ENCODE data around the gene COLEC12. TPM values are rescaled to one million over a fixed set of nuclear protein-coding genes. Genes with fewer than 3 reads are reported as not detected.
A peak's percentile ranks its signal among the peaks of the same experiment; 100 is the strongest.

Gene COLEC12
- total RNA-seq, 4 donors from 2014 or later, result 8.3 to 22.2 (median 21.4) TPM

DNA sequence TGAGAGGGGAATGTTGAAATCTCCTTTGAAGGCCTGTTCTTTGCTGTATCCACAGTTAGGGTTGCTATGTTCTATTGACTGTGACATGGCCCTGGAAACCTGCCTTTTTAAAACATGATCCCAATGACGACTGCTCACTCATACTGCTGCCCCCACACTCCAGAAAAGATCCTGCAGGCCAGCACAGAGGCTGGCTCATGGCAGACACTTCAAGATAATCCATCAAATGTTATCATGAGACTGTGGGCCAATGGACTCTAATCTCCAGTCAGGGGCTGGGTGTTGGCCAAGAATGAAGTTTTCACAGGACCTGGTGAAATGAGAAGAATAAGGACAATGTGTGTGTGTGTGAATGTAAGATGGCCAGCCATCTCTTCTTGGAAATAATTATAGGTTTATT lies 173.7 kb downstream of the COLEC12 start:
- no peaks in the 10 kb centered on the region for H3K9me3 ChIP-seq
- peaks cover 0 to 14% (median 0%) of the 10 kb centered on the region in 4 donors for H3K4me1 ChIP-seq
- no peaks in the 10 kb centered on the region for H3K27me3 ChIP-seq
- TF ChIP-seq, protein P1, sequence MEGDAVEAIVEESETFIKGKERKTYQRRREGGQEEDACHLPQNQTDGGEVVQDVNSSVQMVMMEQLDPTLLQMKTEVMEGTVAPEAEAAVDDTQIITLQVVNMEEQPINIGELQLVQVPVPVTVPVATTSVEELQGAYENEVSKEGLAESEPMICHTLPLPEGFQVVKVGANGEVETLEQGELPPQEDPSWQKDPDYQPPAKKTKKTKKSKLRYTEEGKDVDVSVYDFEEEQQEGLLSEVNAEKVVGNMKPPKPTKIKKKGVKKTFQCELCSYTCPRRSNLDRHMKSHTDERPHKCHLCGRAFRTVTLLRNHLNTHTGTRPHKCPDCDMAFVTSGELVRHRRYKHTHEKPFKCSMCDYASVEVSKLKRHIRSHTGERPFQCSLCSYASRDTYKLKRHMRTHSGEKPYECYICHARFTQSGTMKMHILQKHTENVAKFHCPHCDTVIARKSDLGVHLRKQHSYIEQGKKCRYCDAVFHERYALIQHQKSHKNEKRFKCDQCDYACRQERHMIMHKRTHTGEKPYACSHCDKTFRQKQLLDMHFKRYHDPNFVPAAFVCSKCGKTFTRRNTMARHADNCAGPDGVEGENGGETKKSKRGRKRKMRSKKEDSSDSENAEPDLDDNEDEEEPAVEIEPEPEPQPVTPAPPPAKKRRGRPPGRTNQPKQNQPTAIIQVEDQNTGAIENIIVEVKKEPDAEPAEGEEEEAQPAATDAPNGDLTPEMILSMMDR (IDR thresholded peaks at IDR 0.05), result no peak
- no peak for TF ChIP-seq POLR2A (IDR thresholded peaks at IDR 0.05)
- TF ChIP-seq EP300 (IDR thresholded peaks at IDR 0.05), result no peak
- no peak overlapping the region for H3K4me3 ChIP-seq
- H3K27ac ChIP-seq, result no peak overlapping the region
- DNase-seq (ENCODE audit: low spot score in 2 of 2), result no peak
- no peaks in the 10 kb centered on the region for H3K36me3 ChIP-seq
- WGBS, 2 donors, result 75 to 80% methylated on average over 1 of the region's 1 CpG

DNA sequence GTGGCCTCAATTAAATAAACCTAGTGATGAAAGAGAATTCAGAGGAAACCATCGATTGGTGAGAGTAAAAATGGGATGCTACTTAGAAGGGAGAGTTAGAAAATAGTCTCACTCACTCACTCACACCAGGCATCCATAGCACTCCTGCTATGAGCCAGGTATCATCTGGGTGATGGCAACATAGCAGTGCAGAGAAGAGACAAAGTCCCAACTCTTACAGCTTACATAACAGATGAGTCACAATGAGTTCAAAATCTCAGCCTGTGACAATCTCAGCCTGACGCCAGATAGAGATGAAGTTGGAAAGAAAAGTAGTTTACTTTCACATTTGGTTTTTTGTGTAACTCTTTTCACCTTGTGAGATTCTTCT lies 177.3 kb downstream of the COLEC12 start:
- DNase-seq (ENCODE audit: low spot score in 2 of 2), result no peak
- Histone ChIP-seq H3K27ac (no peak overlapping the region), H3K9me3 (no peaks in the 10 kb centered on the region), H3K4me1 (peaks cover 0 to 15% (median 0%) of the 10 kb centered on the region in 4 donors), H3K36me3 (no peaks in the 10 kb centered on the region), H3K4me3 (no peak overlapping the region), H3K27me3 (no peaks in the 10 kb centered on the region)
- WGBS, 2 donors, result 73 to 77% methylated on average over 2 of the region's 2 CpGs
- TF ChIP-seq, protein P1 (IDR thresholded peaks at IDR 0.05), result no peak
- TF ChIP-seq EP300 (IDR thresholded peaks at IDR 0.05), result peak in 1 of 2 donors; percentile 28

DNA sequence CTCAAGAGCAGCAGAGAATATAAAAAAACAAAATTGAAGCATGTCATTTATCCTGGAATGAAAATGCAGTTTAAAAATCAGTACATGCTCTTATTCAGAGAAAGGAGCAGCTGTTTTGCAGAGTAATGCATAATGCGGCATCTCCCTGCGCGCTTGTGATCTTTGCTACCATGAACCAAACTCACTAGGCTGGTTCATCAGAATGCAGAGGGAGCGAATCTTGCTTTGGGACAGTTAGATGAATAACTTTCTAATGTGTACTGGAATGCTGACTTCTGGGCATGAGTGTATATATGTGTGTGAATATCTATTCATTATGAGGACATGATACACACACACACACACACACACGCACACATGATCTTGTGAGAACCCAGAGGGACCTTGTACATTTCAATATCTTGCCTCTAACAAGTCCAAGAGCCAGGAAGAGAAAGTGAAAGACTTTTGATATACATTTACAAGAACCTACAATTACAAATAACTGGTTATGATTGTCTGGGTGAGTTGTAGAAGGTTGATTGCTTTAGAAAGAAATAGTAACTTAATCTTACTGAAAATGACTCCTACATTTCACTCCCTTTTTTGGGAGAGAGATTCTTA lies 178.5 kb downstream of the COLEC12 start:
- Histone ChIP-seq H3K27ac (no peak overlapping the region), H3K4me3 (no peak overlapping the region), H3K27me3 (no peaks in the 10 kb centered on the region), H3K9me3 (no peaks in the 10 kb centered on the region), H3K4me1 (peaks cover 0 to 15% (median 0%) of the 10 kb centered on the region in 4 donors), H3K36me3 (no peaks in the 10 kb centered on the region)
- no peak for TF ChIP-seq POLR2A (IDR thresholded peaks at IDR 0.05)
- TF ChIP-seq, protein P1 (IDR thresholded peaks at IDR 0.05), result no peak
- no peak for TF ChIP-seq EP300 (IDR thresholded peaks at IDR 0.05)
- DNase-seq (ENCODE audit: low spot score in 2 of 2), result no peak
- WGBS, 2 donors, result 84 to 87% methylated on average over 5 of the region's 5 CpGs

DNA sequence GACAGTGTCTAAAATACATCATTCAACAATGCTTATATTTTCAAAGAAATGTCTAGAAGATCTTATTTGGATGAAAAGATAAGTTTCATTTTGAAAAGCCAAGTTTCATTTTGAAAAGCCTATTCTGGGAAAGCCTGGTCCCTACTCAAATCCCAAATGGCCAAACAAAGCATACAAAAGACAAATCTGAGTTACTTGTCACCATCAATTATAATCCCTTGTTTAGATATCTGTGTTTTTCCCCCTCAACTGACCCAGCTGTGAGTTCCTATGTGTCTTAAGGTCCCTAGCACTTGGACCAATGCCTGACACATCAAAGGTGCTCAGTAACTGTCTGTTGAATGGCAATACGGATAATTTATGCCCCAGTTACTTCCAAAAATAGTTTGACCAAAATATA lies 180.3 kb downstream of the COLEC12 start:
- TF ChIP-seq EP300 (IDR thresholded peaks at IDR 0.05), result no peak
- TF ChIP-seq, protein P1 (IDR thresholded peaks at IDR 0.05), result no peak
- no peak for TF ChIP-seq POLR2A (IDR thresholded peaks at IDR 0.05)
- H3K4me3 ChIP-seq, result no peak overlapping the region
- no peaks in the 10 kb centered on the region for H3K36me3 ChIP-seq
- peaks cover 0 to 15% (median 0%) of the 10 kb centered on the region in 4 donors for H3K4me1 ChIP-seq
- DNase-seq (ENCODE audit: low spot score in 2 of 2), result no peak
- H3K27me3 ChIP-seq, result no peaks in the 10 kb centered on the region
- H3K27ac ChIP-seq, result no peak overlapping the region
- 55 to 69% methylated on average over 1 of the region's 1 CpG for WGBS, 2 donors
- H3K9me3 ChIP-seq, result no peaks in the 10 kb centered on the region

DNA sequence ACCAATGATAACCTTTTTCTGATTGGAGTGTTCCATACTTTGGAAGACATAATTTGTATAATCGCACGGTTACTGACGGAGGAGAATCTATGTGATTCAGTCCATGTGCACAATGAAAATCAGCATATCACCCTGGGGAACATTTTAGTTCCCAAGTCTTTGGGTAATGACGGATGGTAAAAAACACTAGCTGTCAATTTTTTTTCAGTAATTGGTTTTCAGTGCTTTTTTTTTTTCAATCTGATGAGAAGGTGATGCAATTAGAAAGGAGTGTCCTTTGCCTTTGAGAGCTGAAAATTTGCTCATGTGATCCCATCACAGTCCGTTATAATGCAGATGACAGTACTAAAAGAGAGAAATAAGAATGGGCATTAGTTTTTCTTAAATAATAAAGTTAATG lies 180.8 kb downstream of the COLEC12 start:
- H3K27me3 ChIP-seq, result no peaks in the 10 kb centered on the region
- no peaks in the 10 kb centered on the region for H3K36me3 ChIP-seq
- no peak overlapping the region for H3K27ac ChIP-seq
- TF ChIP-seq, protein P1 (IDR thresholded peaks at IDR 0.05), result no peak
- no peak for TF ChIP-seq POLR2A (IDR thresholded peaks at IDR 0.05)
- no peak for TF ChIP-seq EP300 (IDR thresholded peaks at IDR 0.05)
- H3K4me1 ChIP-seq, result peaks cover 0 to 15% (median 0%) of the 10 kb centered on the region in 4 donors
- no peak overlapping the region for H3K4me3 ChIP-seq
- no peaks in the 10 kb centered on the region for H3K9me3 ChIP-seq
- WGBS, 2 donors, result 83 to 88% methylated on average over 5 of the region's 5 CpGs
- DNase-seq (ENCODE audit: low spot score in 2 of 2), result no peak
